DND-41 (cell line): ENCODE measurements around the gene TMEFF1.

Experiments
- CTCF ChIP-seq: IDR thresholded peaks from 2 replicates; pipeline ENCODE4 v1.5.1; 2012; ENCODE audit warnings: borderline replicate concordance, low read length, moderate library complexity, mild to moderate bottlenecking; ENCODE audit not compliant: poor library complexity, severe bottlenecking; ENCODE audit errors: extremely low read depth
- EZH2 ChIP-seq: IDR thresholded peaks from 3 replicates; pipeline ENCODE4 v1.6.1; 2012; ENCODE audit warnings: borderline replicate concordance, low read depth, mild to moderate bottlenecking, moderate library complexity, low read length, inconsistent platforms; ENCODE audit not compliant: severe bottlenecking

GRCh38 chr9:100440071-100440470, 32.9 kb upstream of the TMEFF1 start:
- TF ChIP-seq CTCF (no peak), EZH2 (no peak)
